GM19043 (cell line): ENCODE data around the gene STAM2.
A peak's percentile ranks its signal among the peaks of the same experiment; 100 is the strongest.
"Not testable (repeated sequence)": the region's sequence is repeated elsewhere in the genome, so short reads cannot be mapped to it uniquely, and the experiment has no call there.

Experiments
- ATAC-seq: cut with Tn5 transposase; IDR thresholded peaks from one replicate; pipeline ENCODE4 v1.9.1; 2021; ENCODE audit warnings: low read depth; ENCODE audit not compliant: unreplicated experiment

STAM2 gene

GRCh38 chr2:152175368-152176112 is at the start of gene STAM2:
STAM2 (minus strand) TSS chr2:152175763; CDS start chr2:152175642, 121 bp downstream.
- ATAC-seq = peak; percentile 74

DNA sequence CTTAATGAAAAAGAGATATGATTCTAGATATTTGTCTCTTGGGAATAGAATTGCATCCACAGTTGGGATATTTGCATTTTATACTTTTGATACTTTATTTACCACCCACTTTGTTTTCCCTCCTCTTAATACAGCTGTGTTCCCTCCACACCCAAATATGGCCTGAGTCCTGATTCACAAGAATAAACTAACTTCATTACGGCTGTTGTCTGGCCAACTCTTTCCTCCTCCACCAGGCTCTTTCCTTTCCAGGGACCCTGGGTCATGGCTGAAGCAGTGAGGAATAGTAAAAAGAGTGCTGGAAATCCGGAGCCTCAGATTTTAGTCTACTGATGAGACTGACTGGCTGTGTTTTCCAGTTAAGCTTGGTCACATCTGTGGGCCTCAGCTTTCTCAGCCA is 48.4 kb upstream of the STAM2 start:
- ATAC-seq = no peak

GRCh38 chr2:152222975-152223637 is 47.5 kb upstream of the STAM2 start:
- ATAC-seq = no peak

- no peak for ATAC-seq
Measured at GRCh38 chr2:152221839-152222238, 46.3 kb upstream of the STAM2 start.

GRCh38 chr2:152219077-152219828 is 43.7 kb upstream of the STAM2 start:
- ATAC-seq = no peak

- ATAC-seq = no peak
Measured at GRCh38 chr2:152201466-152201830, 25.9 kb upstream of the STAM2 start.

DNA sequence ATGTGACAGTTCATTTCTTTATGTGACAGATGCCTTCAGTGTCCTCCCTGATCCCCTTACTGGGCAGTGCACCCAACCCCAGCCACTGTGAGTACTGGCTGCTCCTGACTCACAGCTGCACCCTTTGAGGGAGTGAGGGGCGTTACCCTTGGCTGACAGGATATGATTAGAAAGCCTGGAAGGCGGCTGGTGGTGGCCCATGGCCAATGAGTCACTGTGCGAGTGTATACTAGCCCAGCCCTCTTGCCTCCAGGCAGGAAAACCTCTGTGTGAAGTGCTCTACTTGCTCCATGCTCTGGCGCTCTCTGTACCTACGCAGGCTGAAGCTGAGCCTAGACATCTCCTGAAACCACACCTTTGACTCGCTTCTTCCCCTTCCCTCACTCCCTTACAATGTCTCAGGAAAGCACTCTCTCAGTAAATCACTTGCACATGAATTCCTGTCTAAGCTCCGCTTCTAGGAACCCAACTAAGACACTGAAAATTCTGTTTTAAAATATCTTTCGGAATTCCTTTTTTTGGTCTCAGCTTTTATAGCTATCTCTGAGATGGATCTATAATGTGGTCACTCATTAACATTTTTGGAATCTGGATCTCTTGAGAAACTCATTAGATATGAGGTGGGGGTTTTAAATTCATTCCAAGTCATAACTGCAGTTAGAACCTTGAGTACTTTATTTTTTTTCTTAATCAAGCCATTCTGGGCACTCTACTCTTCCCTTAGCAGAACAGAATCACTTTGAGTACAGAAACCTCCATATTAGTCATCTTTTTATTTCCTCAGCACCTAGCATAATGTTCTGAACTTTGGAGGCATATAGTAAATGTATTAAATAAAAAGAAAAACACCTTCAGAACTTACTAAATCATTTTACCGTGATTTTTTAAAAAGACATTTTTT is 25.3 kb upstream of the STAM2 start:
- no peak for ATAC-seq

GRCh38 chr2:152200101-152200500 is 24.5 kb upstream of the STAM2 start:
- no peak for ATAC-seq

- no peak for ATAC-seq
Measured at GRCh38 chr2:152198499-152198898, 22.9 kb upstream of the STAM2 start.

- not testable (repeated sequence) for ATAC-seq
Measured at GRCh38 chr2:152197508-152198284, 22.1 kb upstream of the STAM2 start.

GRCh38 chr2:152189622-152190495 is 14.3 kb upstream of the STAM2 start:
- peak; percentile 77 for ATAC-seq

DNA sequence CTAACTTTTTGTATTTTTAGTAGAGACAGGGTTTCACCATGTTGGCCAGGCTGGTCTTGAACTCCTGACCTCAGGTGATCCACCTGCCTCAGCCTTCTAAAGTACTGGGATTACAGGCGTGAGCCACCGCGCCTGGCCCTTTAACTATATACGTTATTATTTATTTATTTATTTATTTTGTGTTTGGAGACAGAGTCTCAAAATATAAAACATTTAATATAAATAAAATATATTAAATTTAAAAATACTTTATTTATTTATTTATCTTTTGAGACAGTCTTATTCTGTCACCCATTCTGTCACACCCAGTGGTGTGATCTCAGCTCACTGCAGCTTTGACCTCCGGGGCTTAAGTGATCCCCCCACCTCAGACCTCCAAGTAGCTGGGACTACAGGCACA is 11.2 kb upstream of the STAM2 start:
- not testable (repeated sequence) for ATAC-seq

DNA sequence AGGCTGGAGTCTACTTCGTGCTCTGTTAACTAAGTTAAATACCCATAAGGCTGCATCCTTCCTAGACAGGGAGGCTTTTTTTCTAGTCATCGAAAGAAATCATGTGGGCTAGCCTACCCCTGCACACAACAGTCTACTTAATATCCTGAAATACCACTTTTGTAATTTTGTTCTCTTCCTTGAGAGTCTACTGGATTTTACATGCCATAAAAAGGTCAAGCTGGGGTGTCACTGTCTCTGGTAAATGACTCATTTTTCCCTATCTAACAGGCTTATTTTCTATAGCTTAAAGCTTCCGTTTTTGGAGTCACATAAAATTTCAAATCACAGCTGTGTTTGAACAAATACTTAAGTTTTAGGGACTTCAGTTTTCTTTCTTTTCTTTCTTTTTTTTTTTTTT is 10.7 kb upstream of the STAM2 start:
- ATAC-seq = no peak

DNA sequence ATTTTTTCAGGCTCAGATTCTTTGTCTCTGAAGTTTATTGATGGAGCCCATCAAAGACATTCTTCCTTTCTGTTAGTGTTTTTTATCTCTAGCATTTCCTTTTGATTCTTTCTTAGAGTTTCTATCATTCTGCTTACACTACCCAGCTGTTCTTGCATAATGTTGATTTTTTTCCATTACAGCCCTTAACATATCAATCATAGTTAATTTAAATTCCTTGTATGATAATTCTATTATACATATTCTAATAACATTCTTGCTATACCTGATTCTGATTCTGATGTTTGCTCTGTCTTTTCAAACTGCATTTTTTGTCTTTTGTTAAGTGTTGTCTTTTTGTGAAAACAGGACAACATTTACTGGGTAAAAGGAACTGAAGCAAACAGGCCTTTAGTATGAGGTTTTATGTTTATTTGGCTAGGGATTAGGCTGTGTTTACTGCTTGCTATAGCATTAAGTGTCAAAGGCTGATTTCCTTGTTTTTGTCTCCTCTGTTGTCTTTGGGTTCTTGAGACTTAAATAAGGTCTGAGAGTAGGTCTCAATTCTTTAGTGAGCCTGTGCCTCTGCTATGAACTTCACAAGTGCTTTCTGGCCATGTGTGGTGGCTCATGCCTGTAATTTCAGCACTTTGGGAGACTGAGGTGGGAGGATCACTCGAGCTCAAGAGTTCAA is 8.0 kb upstream of the STAM2 start:
- no peak for ATAC-seq

DNA sequence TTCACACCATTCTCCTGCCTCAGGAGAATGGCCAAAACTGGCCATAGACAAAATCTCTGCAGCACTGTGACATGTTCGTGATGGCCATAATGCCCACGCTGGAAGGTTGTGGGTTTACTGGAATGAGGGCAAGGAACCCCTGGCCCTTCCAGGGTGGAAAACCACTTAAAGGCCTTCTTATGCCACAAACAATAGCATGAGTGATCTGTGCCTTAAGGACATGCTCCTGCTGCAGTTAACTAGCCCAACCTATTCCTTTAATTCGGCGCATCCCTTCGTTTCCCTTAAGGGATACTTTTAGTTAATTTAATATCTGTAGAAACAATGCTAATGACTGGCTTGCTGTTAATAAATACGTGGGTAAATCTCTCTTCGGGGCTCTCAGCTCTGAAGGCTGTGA is 2.1 kb upstream of the STAM2 start:
- not testable (repeated sequence) for ATAC-seq

DNA sequence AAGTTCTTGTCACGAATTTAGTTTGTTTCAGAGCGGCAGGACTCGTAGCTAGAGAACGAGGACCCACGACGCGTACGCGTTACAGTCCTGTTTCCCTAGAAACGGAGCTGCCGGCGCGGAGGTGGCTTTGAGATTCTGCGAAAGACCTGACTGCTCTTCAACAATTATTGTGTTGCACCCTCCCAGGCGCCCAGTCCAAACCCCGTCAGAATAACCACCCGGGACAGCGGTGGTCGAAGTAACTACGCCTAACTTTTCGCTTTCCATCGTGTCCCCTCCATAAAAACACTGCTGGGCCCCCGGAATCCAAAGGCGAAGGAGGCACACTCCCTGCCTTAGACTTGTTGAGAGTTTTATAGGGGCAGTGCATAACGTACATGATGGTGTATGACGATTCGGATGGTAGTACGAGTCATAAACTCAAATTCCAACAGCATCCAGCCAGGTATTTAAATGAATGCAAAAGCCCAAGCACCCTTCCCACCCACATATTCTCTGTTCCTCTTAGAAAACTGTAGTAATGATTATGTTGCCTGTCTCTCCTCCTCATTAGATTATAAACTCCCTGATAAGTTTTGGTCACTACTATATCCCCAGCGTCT is 651 bp upstream of the STAM2 start:
- peak; percentile 4 for ATAC-seq

DNA sequence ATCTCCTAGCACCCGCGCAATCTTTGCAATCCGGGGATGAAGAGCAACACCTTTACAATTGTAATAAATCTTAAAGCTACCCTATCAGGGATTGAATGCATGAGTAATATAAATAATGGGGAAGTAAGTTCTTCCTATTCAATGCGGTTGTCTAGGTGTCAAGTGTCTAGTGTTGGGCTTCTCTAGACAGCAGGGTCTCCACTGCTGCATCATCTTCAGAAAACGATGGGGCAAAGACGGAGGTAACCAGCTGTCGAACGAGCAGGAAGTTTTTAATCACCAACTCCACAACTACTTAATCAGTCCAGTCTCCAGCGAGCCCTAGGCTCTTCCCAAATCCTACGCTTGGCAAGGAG is 573 bp downstream of the STAM2 start:
- ATAC-seq = peak; percentile 20

- ATAC-seq = no peak
Measured at GRCh38 chr2:152174574-152174973, 989 bp downstream of the STAM2 start.
